Measurements from ENCODE around the gene TRAFD1. TPM values are rescaled to one million over a fixed set of nuclear protein-coding genes. Genes with fewer than 3 reads are reported as not detected.

The TRAFD1 gene
- total and polyA plus RNA-seq, 2 of the 8 experiments (the other 6 are each of a cell fraction or from before 2014, with no cell fraction given), result 18.1 to 33.1 TPM

- no peak overlapping the region for H3K9ac ChIP-seq (replicated peaks in 1 of 4; ENCODE audit: extremely low read depth in 1 of 4, low read depth in 3 of 4, low read length in 3 of 4)
- TF ChIP-seq POLR2AphosphoS5 (IDR thresholded peaks at IDR 0.05; ENCODE audit: low read depth, low read length) (no peak), SP1 (IDR thresholded peaks at IDR 0.05; ENCODE audit: low read depth, low read length) (no peak), KDM1A (IDR thresholded peaks at IDR 0.05; ENCODE audit: borderline replicate concordance, low read length) (no peak), CBX8 (IDR thresholded peaks at IDR 0.05; ENCODE audit: borderline replicate concordance, low read depth, low read length) (no peak), CBX5 (IDR thresholded peaks at IDR 0.05; ENCODE audit: low read depth, low read length) (no peak), SP2 (IDR thresholded peaks at IDR 0.05; ENCODE audit: low read length) (no peak), RBBP5 (IDR thresholded peaks at IDR 0.05; ENCODE audit: borderline replicate concordance, low read depth, low read length) (no peak), SIX5 (IDR thresholded peaks at IDR 0.05; ENCODE audit: low read depth, low read length) (no peak), MAFK (IDR thresholded peaks at IDR 0.05; ENCODE audit: low read depth, low read length) (no peak), SAP30 (IDR thresholded peaks at IDR 0.05; ENCODE audit: insufficient read depth, insufficient replicate concordance, low read length) (no peak), KDM4A (IDR thresholded peaks at IDR 0.05; ENCODE audit: low read depth, low read length, severe bottlenecking) (no peak), SRF (IDR thresholded peaks at IDR 0.05; ENCODE audit: low read depth, low read length) (no peak), NANOG (IDR thresholded peaks at IDR 0.05; ENCODE audit: insufficient read depth, low read depth, low read length, poor library complexity, severe bottlenecking) (no peak)
- no peak overlapping the region for H4K8ac ChIP-seq (ENCODE audit: extremely low read depth, insufficient read depth, low read length)
- H2BK15ac ChIP-seq (ENCODE audit: low read length), result no peak overlapping the region
- no peaks in the 10 kb centered on the region; the same call in 1 of the 2 replicates for H3K79me1 ChIP-seq (ENCODE audit: low read depth, low read length)
- no peak overlapping the region for H3K4me3 ChIP-seq (ENCODE audit: extremely low read depth in 1 of 4, insufficient read depth in 2 of 4, low read depth in 3 of 4, low read length in 4 of 4)
- no peak overlapping the region for H2AFZ ChIP-seq (ENCODE audit: low read length)
- peaks cover 0 to 5% of the 10 kb centered on the region in 2 experiments for H4K20me1 ChIP-seq (replicated peaks in 1 of 2; ENCODE audit: control insufficient read depth in 1 of 2, insufficient read depth in 2 of 2, low read length in 2 of 2)
- ChIA-PET POLR2A (ENCODE audit: partially characterized antibody) (interaction anchor here (0.6 to 1.6 kb wide), 3 partner anchors 21 to 402 kb away, joined by 3 to 4 read pairs (median 3); partner anchors contain the start of genes ACAD10, BRAP and NAA25), CTCF (ENCODE audit: partially characterized antibody) (interaction anchor here (0.8 to 1.4 kb wide), 4 partner anchors 9 to 110 kb away, joined by 3 to 4 read pairs (median 3); no protein-coding TSS in a partner anchor)
- no peak overlapping the region for H3K4me2 ChIP-seq (ENCODE audit: insufficient read depth in 1 of 2, low read depth in 2 of 2, low read length in 2 of 2)
- H3K9me3 ChIP-seq (ENCODE audit: insufficient read depth in 2 of 2, low read depth in 1 of 2, low read length in 1 of 2), result no peaks in the 10 kb centered on the region
- no peak overlapping the region for H3K4ac ChIP-seq (replicated peaks; ENCODE audit: insufficient read length, low read depth, low read length)
- no peak overlapping the region for H3K56ac ChIP-seq (replicated peaks; ENCODE audit: insufficient read length, low read depth, low read length)
- H4K5ac ChIP-seq (ENCODE audit: insufficient read length, low read depth, low read length), result no peak overlapping the region
- no peak overlapping the region for H2AK5ac ChIP-seq (ENCODE audit: low read depth, low read length)
- H2BK12ac ChIP-seq (ENCODE audit: low read depth, low read length), result no peak overlapping the region
- peaks cover 0 to 36% of the 10 kb centered on the region in 2 experiments; a peak in 2 of 4 replicates for H3K79me2 ChIP-seq (ENCODE audit: control insufficient read depth in 1 of 2, insufficient read depth in 2 of 2, low read length in 2 of 2)
- H3K27me3 ChIP-seq (replicated peaks in 1 of 4; ENCODE audit: control insufficient read depth in 3 of 4, extremely low read depth in 1 of 4, insufficient read depth in 3 of 4, low read length in 3 of 4), result no peaks in the 10 kb centered on the region
- no peak overlapping the region for H2BK20ac ChIP-seq (ENCODE audit: low read length)
- WGBS, 2 experiments (ENCODE audit: extremely low coverage in 1 of 2, insufficient coverage in 1 of 2, insufficient read length in 1 of 2, insufficient replicate concordance in 2 of 2, low coverage in 1 of 2, low lambda C conversion rate in 2 of 2, missing lambda C conversion rate in 1 of 2), result 88% methylated on average over 1 of the region's 1 CpG; no CpG with 5 or more reads in 1 of the 2 experiments
- peaks cover 0 to 2% (median 0%) of the 10 kb centered on the region in 4 experiments; a peak in 1 of 7 replicates for H3K4me1 ChIP-seq (replicated peaks in 1 of 4; ENCODE audit: control insufficient read depth in 3 of 4, insufficient read depth in 4 of 4, low read length in 3 of 4)
- H3K27ac ChIP-seq (ENCODE audit: low read depth, low read length), result no peak overlapping the region
- H3K18ac ChIP-seq (ENCODE audit: extremely low read depth, low read length), result no peak overlapping the region
- no peak overlapping the region for H3K14ac ChIP-seq (ENCODE audit: insufficient read length)
- no peak for FAIRE-seq
- H4K91ac ChIP-seq (replicated peaks; ENCODE audit: insufficient read length, low read length), result no peak overlapping the region
- no peak overlapping the region for H2BK120ac ChIP-seq (replicated peaks; ENCODE audit: low read depth, low read length)
- peaks cover 3 to 55% (median 26%) of the 10 kb centered on the region in 4 experiments; a peak in 6 of 8 replicates for H3K36me3 ChIP-seq (ENCODE audit: control insufficient read depth in 2 of 4, insufficient read depth in 4 of 4, low read length in 3 of 4)
- no peak overlapping the region for H2BK5ac ChIP-seq (ENCODE audit: low read depth, low read length)
- no peaks in the 10 kb centered on the region for H3K23me2 ChIP-seq (ENCODE audit: low read depth, low read length)
- DNase-seq (ENCODE audit: low read depth in 1 of 2, low spot score in 2 of 2), result no peak
- H3K23ac ChIP-seq (ENCODE audit: insufficient read length), result no peak overlapping the region
Observed at GRCh38 chr12:112087851-112088250, 37.5 kb upstream of the TRAFD1 start.

Measured in H1 (cell line).